GM18873 (cell line): ENCODE results near the gene NELL2.
"Not testable (repeated sequence)": the region's sequence is repeated elsewhere in the genome, so short reads cannot be mapped to it uniquely, and the experiment has no call there.

ENCODE experiments used
- ATAC-seq: cut with Tn5 transposase; IDR thresholded peaks from one replicate; pipeline ENCODE4 v1.9.1; 2021; ENCODE audit warnings: mild to moderate bottlenecking, moderate library complexity, moderate number of reproducible peaks; ENCODE audit not compliant: unreplicated experiment, low FRiP score

NELL2 gene

DNA sequence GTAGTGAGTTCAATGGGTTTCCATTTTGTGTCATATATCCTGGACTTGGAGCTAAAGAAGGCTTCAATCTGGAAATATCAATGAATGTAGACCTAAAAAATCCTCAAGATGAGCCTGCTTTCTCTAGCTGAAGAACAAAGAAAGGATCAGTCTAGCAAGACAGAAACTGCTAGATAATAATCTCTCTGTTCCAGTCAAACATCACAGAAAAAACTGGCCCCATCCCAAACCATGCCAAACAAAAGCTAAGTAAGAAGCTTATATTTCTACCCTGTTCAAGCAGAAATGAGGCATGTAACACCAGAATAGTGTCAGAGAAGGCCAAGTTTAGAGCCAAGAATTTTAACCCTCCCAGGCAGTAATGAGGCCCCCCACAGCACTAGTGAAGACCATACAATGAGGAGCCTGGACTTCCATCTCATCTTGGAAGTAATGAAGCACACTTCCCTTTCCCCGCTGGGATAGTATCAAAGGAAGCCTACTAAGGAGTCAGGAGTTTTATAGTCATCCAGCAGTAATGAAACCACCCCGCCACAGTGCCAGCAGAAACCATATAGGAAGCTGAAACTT lies 95.8 kb downstream of the NELL2 start:
- ATAC-seq = no peak

DNA sequence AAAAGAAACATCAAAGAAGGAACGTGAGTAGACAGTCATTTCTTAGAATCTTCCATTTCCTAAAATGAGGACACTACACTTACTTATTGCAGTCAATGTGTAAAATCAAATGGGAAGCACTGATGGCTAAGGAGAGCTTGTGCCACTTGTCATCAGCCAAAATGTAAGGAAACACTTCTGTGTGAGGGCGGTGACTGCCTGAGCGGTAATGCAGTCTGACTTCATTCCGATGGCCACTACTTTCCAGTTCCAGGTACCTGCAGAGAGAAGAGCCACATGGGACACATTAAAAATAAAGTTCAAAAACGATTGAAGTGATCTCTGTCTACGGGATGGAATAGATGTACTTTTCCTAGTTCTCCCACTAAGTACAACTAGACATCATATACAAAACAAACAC lies 96.3 kb downstream of the NELL2 start:
- ATAC-seq = no peak

DNA sequence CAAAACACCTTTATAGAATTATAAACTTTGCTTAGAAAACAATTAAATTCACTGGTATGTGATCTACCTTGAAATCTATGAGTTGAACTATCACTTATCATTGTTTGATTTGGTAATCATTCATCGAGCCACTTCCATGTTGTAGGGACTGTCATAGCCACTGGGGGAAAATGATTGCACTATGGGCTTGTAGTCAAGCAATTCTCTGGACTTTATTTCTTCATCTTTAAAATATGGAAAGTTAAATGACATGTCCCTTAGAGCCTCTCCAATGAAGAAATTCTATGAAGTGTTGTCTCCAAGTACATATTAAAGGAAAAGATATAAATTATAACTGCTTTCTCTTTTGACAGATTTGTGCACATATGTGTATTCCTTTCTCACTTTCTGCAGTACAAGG lies 97.3 kb downstream of the NELL2 start:
- ATAC-seq = no peak

DNA sequence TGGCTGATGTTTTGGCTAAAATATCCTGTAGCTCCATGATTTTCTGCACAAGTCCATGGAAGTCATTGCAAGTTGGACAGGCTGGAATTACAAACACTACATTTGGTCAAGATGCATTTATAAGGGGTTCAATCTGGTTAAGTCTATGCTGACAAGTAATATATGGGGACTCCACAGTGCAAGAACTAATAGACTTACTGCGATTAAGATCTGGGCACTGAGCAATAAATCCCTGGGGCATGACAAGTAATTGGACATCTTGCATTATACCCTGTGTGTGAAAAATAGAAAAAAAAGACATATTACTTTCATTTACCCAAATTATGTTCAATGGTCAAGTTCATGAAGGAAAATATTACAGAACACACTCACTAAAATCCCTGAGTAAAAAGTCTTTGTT lies 99.1 kb downstream of the NELL2 start:
- no peak for ATAC-seq

DNA sequence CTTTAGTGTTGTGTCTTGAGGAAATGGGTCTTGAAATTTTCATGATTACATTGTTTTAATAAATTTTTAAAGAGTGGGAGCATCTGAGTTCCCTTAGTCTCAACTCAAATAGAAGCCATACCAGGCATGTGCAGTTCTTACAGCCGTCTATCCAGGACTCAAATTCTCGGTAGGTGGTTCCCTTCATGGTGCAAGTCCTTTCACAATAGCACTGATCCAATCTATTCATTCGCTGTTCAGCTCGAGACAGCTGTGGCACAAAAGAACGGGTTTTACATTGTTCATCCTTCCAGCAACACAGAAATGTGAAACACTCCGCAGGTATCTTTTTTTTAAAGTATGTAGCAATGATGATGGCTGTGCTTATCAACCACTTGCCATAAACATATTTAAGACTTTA lies 100.2 kb downstream of the NELL2 start:
- ATAC-seq = no peak

DNA sequence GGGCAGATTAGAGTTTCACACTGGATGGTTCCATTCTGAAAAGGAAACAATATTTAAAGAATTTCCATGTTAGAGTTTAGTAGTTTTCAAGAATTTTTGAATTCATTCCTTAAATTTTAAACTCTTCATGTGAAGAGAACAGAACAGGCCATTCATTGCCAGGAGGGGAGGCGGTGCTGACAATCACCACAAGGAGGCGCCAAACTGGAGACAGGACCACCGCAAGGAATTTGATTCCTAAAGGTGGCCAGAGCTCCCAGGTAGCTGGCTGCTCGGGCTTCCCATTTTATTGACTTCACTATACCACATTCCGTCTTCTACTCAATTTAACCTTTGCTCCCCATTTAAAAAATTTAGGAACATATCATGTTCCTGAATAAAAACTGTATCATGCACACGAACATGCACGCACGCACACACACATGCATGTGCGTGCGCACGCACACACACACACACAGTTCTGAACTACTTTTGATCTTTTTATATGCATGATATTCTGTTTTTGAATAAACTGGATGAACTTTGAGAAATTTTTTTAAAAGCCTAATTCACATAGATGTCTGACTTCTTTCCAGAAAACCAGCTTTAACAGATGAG lies 101.2 kb downstream of the NELL2 start:
- no peak for ATAC-seq

DNA sequence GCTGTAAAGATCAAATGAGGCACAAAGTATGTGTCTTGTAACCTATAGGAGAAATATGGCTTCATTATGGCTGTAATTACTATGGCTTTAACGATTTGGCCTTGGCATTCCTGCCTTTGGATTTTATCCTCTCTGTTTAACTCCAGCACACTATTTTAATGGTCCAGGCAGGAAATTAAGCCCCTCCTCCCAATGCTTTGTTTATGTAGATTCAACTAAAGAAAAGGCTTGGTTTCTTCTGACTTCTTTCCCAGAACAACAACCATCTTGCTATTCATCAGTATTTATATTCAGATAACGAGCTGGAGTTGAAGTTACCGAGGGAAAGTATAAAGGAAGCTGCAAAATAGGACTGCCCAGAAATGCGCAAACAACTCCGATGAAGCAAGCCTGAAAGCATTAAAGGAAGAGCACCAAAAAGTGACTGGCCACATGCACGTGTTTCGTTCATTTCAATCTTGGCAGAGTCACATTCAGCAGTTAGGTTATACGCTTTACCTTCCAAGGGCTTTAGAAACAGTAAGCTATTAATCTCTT lies 104.6 kb downstream of the NELL2 start:
- no peak for ATAC-seq

DNA sequence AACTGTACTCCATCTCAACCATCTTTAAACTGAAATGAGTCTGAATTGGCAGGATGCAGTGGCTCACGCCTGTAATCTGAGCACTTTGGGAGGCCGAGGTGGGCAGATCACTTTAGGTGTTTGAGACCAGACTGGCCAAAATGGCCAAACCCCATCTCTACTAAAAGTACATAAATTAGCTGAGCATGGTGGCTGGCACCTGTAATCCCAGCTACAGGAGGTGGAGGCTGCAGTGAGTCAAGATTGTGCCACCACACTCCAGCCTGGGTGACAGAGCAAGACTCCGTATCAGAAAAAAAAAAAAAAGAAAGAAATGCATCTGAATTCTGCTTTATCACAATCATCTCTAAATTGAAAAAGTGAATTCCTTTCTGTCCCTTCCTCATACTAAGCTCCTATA lies 110.3 kb downstream of the NELL2 start:
- no peak for ATAC-seq

DNA sequence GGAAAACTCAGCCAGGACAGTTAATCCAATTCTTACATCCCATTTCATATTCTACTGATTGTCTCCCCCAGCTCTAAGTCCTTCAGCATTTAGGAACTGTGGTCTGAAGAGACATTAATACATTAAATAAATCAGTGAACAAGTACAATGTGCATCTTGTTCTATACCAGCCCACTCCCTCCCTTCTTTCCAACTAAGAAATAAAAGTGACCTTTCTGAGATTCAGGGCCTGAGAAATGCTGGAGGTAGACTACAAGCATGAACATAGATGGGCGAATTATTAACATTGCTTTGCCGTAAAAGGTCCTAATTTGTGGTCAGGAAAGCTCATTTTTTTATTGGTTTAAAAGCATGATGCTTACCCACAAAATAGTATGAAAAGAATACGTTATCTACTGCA lies 113.1 kb downstream of the NELL2 start:
- ATAC-seq = no peak

DNA sequence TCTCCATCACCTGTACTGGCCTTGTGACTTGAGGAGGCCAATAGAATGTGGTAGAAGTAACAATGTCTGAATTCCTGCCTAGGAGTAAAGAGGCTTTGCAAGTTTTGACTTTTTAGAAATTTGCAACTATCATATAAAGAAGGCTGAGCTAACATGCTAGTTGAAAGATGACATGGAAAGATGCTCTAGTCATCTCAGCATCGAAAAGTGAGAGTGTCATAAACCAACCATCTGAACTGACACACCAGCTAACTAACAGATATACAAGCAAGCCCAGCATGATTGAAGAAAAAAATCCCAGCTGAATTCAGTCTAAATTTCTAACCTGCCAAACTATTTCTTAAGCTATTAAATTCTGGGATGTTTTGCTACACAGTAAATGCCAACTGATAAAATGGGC lies 116.8 kb downstream of the NELL2 start:
- no peak for ATAC-seq

DNA sequence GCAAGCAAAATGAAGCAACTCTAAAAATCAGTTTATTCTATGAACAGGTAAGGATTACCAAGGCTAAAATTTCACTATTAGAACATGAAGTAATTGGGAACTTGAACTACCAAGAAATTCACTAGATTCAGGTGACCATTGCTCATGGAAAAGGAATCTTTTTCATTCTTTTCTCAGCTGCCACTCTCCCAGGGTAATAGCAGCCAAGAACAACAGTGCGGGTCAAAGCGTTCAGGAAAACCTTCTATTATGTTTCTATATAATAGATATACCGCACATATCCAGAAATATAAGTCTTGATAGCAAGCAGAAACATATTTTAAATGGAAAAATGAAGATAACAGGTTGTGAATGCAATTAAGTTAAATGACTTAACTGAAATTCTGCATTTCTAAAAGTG lies 125.6 kb downstream of the NELL2 start:
- ATAC-seq = no peak

DNA sequence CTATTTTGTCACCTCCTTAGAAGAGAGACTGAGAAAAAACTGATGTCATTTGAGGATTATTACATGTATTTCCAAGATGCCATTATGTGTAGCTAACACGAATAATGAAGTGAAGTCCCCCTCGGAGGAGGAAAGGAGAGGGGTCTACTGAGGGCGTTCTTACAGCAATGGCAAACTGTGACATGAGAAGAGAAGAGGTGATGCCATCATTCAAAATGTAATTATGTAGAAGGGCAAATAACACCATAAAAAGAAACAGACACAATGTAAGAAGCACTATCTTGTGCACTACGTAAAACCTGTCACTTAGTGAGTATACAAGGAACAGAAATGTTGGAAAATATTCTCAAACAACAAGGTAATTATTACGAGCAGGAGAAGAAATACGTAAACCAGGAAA lies 126.5 kb downstream of the NELL2 start:
- no peak for ATAC-seq

DNA sequence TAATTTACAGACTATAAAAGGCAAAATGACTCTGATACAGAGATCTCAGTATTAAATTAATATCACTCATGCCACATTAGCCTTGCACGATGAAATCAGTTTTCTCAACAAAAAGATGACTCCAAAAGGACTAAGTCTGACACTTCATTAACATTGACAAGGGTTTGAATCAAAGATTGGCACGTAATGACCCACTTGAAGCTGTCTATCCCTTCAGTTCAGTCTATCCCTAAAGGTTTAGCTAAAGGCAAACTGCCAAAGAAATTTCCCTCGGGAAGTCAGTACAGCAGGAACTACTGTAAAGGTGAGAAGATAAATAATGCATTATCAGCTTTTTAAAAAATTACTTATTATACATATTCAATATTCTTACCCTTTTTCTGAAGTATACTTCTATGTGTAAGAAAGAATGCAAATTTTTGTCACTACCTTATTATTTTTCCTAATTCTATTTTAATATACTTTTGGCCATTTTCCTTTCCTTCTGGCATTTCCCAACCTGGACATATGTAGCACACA lies 127.1 kb downstream of the NELL2 start:
- ATAC-seq = no peak

DNA sequence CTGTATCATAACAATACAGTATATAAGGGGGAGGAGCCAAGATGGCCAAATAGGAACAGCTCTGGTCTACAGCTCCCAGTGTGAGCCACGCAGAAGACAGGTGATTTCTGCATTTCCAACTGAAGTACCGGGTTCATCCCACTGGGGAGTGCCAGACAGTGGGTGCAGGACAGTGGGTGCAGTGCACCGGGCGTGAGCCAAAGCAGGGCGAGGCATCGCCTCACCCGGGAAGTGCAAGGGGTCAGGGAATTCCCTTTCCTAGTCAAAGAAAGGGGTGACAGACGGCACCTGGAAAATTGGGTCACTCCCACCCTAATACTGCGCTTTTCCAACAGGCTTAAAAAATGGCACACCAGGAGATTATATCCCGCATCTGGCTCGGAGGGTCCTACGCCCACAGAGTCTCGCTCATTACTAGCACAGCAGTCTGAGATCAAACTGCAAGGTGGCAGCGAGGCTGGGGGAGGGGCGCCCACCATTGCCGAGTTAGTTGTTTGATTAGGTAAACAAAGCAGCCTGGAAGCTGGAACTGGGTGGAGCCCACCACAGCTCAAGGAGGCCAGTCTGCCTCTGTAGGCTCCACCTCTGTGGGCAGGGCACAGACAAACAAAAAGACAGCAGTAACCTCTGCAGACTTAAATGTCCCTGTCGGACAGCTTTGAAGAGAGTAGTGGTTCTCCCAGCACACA lies 134.7 kb downstream of the NELL2 start:
- ATAC-seq = not testable (repeated sequence)

DNA sequence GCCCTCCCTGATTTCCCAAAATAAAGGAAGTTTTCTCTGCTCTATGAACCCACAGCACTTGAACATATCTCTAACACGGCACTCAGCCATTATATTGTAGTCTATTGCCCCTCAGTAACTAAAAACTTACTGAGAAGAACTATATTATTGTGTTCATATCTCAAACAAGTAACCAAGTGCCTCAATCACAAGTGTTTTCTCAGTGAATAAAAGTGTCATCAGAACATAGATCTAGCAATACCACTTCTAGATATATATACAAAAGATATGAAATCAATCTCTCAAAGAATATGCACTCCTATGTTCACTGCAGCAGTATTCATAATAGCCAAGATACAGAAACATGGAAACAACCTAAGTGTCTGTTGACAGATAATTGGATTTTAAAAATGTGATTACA lies 138.1 kb downstream of the NELL2 start:
- ATAC-seq = no peak

DNA sequence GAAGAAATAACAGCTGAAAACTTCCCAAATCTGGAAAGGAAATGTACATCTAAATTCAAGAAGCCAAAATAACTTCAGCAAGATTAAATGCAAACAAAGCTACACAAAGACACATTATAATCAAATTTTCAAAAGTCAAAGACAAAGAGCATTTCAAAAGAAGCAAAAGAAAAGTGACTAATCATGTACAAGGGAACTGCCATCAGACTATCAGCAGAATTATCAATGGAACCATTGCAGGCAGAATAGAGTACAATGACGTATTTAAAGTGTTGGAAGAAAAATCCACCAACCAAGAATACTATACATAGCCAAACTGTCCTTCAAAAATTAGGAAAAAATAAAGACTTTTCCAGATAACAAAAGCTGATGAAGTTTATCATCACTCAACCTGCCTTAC lies 147.5 kb downstream of the NELL2 start:
- ATAC-seq = no peak

DNA sequence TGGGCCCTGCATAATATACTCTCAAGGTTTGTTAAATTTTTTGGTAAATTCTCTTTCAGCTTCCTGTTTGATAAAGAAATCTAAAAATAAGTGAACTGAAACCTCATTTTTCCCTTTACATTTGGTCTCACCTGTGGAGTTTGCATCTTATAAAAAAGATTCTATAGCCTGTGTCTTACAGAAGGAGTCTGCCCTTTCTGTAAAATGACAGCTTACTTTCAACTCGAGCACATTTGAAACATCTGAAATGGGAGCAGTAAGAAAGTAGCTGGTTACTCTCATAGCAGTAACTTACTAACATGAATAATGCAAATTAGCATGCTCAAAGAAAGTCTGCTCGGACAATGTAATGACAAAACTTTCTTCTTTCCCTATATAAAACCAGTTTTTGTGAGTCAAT lies 155.8 kb downstream of the NELL2 start:
- ATAC-seq = no peak

DNA sequence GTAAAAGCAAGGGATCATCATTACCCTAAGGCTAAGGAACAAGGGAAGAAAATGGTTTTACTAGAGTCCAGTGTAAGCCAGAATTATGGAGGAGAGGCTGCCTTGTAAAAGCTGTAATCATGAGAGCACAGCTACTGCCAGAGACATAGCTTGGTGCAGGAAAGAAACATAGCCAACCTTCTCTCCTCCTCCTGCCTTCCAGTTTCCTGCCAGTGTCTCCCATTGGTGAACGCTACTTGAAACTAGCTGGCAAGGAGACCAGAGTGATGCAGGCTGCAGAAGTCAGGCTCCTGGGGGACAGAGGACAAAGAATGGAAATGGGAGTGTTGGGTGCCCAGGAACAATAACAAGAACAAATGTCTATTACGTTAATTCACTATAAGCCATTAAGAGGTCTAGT lies 158.5 kb downstream of the NELL2 start:
- no peak for ATAC-seq

DNA sequence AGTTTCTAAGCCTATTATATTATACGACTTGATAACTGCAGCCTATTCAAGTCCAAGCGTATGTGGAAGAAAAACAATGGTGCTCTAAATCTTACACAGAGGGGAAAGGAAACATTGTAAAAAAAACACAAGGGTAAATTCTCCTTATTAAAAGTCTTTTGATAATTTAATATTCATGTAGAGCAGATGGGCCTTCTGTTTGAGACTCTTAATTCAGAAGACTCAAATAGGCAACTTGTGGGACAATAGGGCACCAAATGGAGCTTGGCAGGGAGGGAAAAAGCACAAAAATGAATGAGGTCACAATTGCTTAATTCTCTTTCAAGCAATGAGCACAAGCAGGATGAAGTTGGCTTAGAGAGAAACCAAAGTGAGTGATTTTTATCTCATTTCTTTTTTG lies 159.4 kb downstream of the NELL2 start:
- no peak for ATAC-seq

DNA sequence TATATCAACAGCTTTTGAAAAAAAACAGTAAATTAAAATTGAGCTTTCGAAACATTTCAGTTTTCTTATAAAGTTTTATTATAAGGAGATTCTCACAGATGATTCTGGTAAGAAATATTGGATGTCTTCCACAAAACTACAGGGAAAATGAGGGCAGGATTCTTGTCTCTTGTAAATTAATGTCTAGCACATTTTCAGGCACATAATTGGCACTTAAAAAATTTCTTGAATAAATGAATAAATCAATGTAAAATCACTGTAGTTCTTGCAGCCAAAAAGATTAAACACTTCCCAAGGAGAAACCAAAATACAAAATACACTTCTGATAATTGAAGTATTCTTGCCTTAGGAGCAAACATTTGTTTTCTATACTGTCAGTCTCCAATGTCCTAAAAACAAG lies 164.4 kb downstream of the NELL2 start:
- no peak for ATAC-seq

DNA sequence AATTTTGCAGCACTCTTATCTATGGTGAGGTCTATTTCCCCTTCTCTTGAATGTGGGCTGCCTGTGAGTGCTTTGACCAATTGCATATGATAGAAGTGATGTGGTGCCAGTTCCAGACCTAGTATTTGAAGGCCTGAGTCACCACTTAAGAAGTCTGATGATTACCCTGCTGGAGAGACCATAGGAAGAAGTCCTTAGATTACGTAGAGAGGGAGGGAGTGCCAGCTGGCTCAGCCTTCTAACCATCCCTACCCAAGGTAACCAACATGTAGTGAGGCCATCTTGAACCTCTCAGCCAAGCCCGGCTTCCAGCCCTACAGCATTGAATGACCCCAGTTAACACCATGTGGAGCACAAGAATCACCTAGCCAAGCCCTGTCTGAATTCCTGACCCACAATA lies 166.9 kb downstream of the NELL2 start:
- ATAC-seq = no peak

DNA sequence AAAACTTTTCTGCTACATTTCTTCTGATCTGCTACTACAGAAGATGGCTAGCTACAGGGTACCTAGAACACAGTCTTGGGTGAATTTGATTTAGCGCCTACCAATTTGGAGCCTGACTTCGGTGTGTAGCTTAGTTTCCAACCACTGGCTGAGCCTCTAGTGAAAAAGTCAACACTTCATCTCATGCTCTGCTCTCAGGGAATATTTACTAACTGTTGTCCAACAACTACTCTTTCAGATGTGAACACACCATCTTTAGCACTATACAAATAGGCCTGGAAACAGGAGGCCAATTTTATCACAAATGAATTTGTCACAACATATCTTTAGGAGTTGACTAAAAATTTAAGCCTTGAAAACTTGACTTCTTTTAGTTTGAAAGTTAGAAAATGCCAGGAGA lies 167.9 kb downstream of the NELL2 start:
- no peak for ATAC-seq
